GM12891 (cell line): ENCODE data around the gene PSME4.

ENCODE experiments used
- POLR2A ChIP-seq: IDR thresholded peaks from 2 replicates; pipeline ENCODE4 v1.6.1; 2011; ENCODE audit warnings: low read depth, low read length, control low read depth
- POLR2AphosphoS5 ChIP-seq: IDR thresholded peaks from 2 replicates; pipeline ENCODE4 v1.6.1; 2011; ENCODE audit warnings: low read depth, low read length, control low read depth
- TAF1 ChIP-seq: IDR thresholded peaks from 2 replicates; pipeline ENCODE4 v1.6.1; 2011; ENCODE audit warnings: low read depth, low read length, control low read depth

DNA sequence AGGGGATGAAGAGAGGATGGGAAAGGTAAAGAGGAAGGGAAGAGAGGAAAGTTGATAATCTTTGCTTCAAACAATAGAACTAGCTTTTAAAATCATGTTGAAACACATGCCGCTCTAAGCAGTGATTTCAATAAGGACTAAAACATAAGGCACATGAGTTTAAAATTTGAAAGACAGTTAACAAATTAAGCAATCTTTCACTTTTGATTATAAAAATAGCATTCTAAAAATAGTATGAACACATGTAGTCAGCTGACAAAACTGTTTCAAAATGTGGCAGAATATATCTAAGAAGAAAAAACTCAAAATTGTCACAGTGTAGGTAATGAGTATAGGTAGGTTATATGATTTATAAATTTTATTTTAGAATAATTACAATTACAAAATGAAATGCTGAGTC, 25.3 kb downstream of the PSME4 start:
- TF ChIP-seq POLR2AphosphoS5 = no peak
- no peak for TF ChIP-seq POLR2A
- TF ChIP-seq TAF1 = no peak
